ENCODE measurements around the gene PGAP3.
A peak's percentile ranks its signal among the peaks of the same experiment; 100 is the strongest.

The PGAP3 gene

DNA sequence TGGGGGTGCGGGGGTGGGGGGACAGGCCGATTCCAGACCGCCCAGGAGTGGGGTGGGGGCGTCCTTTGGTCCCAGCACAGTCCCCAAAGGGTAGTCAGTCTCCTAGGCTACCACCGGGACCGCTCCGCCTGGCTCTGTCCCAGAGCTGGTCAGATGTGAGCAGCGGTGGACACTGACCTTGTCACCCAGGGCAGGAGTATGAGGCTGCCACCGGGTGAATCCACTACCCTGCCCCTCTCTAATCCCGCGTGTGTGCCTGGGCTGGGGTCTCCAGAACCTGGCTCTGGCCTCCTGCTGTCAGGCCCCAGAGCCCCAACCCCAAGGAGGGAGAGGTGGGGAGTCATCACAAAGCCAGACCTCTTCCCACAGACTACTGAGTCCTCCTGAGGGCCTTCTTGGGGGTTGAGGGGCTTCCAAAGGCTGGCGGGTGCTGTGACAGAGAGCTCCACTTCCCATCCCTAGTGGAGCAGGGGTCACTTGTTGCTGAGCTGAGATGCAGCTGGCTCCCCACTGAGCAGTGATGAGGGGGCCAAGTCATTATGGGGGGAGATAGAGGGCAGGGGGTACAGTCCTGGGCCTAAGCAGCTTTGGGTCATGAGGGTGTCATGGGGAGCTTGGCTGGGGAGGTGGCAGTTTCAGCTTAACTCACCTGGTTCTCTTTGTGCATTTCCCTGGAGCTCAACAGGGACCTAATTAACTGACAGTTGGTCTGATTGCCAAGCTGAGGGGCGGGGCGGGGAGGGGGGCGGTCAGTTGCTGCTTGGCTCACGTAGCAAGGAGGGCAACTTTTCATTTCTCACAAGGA, 59.9 kb downstream of the PGAP3 start:
- no peak for FAIRE-seq
- DNase-seq (ENCODE audit: extremely low spot score, insufficient read length, low read depth): no peak

DNA sequence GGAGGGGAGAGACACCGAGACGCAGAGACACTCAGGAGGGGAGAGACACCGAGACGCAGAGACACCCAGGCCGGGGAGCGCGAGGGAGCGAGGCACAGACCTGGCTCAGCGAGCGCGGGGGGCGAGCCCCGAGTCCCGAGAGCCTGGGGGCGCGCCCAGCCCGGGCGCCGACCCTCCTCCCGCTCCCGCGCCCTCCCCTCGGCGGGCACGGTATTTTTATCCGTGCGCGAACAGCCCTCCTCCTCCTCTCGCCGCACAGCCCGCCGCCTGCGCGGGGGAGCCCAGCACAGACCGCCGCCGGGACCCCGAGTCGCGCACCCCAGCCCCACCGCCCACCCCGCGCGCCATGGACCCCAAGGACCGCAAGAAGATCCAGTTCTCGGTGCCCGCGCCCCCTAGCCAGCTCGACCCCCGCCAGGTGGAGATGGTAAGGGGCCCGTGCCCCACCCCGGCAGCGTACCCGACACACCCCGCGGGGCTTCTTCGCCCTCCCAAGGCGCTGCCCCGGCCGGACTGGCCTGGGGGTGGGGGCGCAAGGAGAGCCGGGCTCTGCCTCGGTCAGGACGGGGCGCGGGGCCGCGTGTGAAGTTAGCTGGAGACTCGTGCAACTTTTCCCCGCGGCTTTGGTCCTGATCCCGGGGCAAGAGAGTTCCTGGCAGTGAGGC, 60.7 kb downstream of the PGAP3 start:
- FAIRE-seq: no peak
- no peak for DNase-seq (ENCODE audit: extremely low spot score, insufficient read length, low read depth)

DNA sequence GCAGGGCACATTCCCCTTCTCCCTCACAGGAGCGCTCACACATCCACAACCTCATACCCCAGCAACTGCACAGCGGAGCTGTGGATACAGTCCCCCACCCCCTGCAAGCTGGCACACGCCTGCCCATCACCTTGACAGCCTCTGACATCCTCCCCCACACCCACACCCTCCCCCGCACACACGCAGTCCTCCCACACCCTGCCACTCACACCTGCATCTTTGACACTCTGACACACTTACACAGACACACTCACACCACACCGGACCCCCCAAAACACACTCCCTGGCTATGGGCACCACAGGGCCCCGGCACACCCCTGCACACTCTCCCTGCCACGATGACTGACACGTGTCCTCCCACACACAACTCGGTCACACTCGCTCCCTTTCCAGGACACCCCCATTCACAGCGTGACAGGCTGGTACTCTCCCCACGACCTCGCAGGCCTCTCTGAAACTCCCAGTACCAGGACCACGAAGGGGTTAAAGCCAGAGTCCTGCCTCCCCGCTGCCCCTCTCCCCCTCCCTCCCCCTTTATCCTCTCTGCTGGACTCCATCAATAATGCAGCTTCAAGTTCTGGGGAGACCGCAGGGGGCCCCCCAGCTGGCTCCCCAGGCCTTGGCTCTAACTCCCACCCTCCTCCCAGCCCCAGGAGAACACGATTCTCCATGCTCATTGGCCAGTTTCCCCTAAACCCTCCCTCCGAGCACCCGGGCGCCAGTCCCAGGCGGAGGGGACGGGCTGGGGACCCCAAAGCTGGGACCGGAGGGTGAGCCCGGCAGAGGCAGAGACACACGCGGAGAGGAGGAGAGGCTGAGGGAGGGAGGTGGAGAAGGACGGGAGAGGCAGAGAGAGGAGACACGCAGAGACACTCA, 61.4 kb downstream of the PGAP3 start, which contains the start of gene PPP1R1B:
PPP1R1B (plus strand) TSS at position 782 of the 876 bp plus-strand sequence. CDS start 441 bp downstream, outside the sequence.
- DNase-seq (ENCODE audit: extremely low spot score, insufficient read length, low read depth) (no peak), FAIRE-seq (no peak)

DNA sequence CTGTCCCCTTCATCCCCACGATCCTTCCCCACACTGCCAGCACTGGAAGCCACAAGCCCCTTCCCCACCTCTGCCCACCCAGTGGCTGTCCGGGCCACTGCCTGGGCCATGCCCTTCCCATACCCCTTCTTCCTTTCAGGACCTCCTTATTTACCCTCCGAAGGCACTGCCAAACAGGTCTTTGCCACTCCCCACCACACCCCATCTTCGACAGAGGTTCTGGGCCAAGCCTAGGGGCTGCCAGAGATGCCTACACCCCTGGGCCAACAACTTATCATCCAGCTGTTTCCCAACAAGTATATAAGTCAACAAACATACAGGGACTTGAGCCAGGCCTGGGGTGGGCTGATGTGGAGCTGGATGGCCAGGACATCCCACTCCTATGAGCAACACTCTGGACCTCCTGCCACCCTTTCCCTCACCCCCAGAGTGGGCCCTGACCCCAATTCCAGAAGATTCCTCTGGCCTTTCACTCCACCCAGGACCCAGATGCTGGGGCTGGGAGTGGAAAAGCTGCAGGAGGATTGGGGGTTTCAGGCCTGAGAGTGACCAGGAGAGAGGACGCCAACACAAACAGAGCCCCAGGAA, 62.6 kb downstream of the PGAP3 start:
- DNase-seq (ENCODE audit: extremely low spot score, insufficient read length, low read depth) (no peak), FAIRE-seq (no peak)

DNA sequence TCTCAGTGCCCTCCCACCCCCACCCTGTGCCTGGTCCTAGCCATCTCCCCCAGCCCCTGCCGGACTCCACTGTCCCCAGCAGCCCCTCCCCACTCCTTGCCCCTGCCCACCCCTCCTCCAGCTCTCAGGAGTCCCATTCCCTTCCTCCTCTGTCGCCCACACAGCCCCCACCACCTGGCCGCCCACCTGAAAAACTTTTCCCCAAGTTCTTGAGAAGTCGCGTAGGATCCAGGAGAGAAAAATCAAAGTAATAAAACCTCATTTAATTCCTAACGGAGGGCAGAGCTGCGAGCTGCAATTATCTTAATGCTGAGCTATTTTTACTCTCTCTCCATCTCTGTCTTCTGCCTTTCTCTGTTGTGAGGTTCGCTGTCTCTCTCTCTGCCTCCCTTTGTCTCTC, 63.5 kb downstream of the PGAP3 start:
- DNase-seq (ENCODE audit: extremely low spot score, insufficient read length, low read depth): no peak
- no peak for FAIRE-seq

DNA sequence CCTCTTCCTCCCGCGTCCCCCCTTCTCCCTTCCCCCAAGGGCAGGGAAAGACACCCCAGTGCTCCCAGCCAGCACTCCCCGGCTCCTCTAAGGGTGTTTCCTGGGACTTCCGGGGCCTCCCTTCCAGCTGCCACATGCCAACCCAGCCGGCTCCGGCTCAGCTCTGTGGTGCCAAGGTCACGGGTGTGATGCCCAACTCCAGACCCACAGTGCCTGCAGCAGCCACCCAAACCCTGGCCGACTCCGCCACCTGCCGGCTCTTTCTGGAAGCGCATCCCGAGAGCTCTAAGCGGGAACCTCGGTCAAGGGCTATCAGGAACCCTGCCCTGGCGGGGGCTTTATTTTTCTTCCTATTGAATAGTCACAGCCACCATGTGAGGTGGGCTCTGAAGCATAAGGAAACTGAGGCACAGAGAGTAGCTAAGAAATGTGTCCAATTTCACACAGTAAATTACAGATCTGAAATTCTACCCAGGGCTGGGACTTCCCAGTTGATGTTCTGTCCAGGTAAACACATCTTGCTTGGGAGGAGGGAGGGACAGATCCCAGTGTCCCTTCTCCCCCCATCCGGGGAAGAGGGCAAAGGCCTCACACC, 64.4 kb downstream of the PGAP3 start:
- FAIRE-seq (peak; percentile 95), DNase-seq (ENCODE audit: extremely low spot score, insufficient read length, low read depth) (peak; percentile 53)

DNA sequence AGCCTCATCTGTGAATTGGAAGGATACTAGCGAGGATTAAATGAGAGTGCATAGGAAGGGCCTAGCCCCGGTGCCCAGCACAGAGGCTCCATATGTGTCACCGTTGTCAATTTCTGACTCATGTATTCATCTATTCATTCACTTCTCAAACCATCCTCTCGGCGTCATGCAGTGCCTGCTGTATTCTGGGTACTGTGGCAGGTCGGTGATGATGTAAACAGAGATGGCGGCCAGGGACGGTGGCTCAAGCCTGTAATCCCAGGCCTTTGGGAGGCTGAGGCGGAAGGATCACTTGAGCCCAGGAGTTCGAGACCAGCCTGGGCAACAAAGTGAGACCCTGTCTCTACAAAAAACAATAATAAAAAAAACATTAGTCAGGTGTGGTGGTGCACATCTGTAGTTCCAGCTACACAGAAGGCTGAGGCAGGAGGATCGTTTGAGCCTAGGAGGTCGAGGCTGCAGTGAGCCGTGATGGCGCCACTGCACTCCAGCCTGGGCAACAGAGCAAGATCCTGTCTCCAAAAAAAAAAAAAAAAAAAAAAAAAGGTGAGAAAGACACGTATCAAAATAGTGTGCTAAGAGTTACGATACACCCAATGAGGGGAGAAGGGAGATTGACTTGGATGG, 65.4 kb downstream of the PGAP3 start:
- FAIRE-seq (no peak), DNase-seq (ENCODE audit: extremely low spot score, insufficient read length, low read depth) (no peak)

DNA sequence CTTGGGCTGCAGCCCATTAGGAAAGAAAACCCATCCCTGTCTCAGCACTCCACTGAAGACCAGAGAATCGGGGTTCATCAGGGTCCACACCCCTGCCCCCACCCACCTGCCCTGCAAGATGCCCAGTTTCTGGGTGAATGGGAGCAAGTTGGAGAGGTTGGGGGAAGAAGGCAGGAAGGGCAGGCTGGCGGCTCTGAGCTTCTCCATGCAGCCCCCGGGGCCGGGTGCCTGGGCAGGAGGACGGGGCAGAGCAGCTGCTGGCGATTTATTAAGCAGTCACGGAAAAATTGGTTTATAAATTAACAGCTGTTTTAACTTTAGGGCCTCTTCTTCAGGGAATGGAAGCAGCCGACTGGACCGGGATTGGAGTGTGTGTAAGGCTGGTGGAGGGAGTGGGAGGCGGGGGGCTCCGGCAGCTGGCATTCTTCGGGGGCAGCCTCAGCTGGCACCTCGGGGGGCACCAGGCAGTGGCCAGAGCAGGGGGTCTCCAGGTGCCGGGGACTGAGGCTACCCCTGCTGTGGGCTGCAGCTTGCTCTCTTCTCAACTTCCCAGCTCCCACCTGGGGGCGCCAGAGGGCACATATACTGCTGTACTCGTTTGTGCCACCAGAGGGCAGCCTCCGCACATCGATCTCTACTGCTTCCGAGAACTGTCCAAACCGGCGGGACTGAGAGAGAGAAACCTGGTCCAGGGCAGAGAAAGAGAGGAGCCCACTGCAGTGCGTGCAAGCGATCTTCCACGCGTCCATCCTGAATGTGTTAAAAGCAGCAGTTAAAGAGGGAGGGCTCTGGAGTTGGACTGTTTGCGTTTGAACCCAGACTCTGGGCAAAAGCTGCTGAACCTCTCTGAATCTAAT, 66.1 kb downstream of the PGAP3 start:
- peak; percentile 97 for FAIRE-seq
- DNase-seq (ENCODE audit: extremely low spot score, insufficient read length, low read depth): peak; percentile 84

All from GM18507 (cell line).